ENCODE data around the gene PTPRN2. TPM values are rescaled to one million over a fixed set of nuclear protein-coding genes. Genes with fewer than 3 reads are reported as not detected.

The PTPRN2 gene
- total and polyA plus RNA-seq, 2 of the 13 experiments (the other 11 are each of a cell fraction or from before 2014, with no cell fraction given), result 2.5 to 24.2 TPM

DNA sequence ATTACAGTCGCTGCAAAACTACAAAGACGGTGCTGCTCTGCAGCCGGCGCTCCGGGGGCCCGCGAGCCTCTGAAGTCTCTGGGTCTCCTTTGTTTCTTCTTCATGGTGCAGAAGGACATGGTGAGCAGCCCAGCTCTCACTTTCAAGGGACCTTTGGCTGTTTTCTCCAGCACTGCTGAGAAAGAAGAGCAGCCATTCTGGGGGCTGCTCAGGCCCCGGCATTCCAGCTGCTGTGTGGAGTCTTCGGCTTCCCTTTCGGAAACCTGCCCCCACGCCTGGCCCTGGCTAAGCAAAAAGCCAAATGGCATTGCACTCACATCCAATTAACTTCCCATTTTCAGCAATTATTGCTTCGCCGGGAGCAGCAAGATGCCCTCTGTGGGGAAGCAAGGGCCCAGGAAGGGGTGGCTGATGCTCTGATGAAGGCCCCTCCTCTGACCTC lies 555.7 kb downstream of the PTPRN2 start:
- no peak for ATAC-seq
- ChIA-PET POLR2A (no interaction called here), CTCF (ENCODE audit: low intra/inter-chr PET ratio, low total read pairs) (no interaction called here)
- DNase-seq (ENCODE audit: low spot score), result no peak
- no TSS peak for BruUV-seq (replicated peaks)
- H3K79me2 ChIP-seq (ENCODE audit: insufficient read depth, low read length), result no peaks in the 10 kb centered on the region
- H4K20me1 ChIP-seq (ENCODE audit: insufficient read depth, low read length), result peaks cover 12% of the 10 kb centered on the region; the same call in 1 of the 2 replicates
- no peak overlapping the region for H3K4me3 ChIP-seq (replicated peaks in 1 of 3; ENCODE audit: insufficient read depth in 1 of 3, low read depth in 2 of 3, low read length in 3 of 3)
- in situ Hi-C loops (cut with HindIII; ENCODE audit: extremely low pct_ligation_motif_present, low pct_unique_long_range_greater_than_20kb), result no loop called here
- H3K36me3 ChIP-seq (replicated peaks in 1 of 2; ENCODE audit: control insufficient read depth in 1 of 2, insufficient read depth in 2 of 2, low read length in 2 of 2), result no peaks in the 10 kb centered on the region
- H2AFZ ChIP-seq (ENCODE audit: low read length), result no peak overlapping the region
- peaks cover 41% of the 10 kb centered on the region for H3K4me1 ChIP-seq (ENCODE audit: insufficient read depth, low read length)
- 91% methylated on average over 13 of the region's 13 CpGs for WGBS (ENCODE audit: low lambda C conversion rate)
- no peak for TF ChIP-seq ZNF430 (CRISPR knock-in tag; IDR thresholded peaks at IDR 0.05)
- TF ChIP-seq, protein P1, sequence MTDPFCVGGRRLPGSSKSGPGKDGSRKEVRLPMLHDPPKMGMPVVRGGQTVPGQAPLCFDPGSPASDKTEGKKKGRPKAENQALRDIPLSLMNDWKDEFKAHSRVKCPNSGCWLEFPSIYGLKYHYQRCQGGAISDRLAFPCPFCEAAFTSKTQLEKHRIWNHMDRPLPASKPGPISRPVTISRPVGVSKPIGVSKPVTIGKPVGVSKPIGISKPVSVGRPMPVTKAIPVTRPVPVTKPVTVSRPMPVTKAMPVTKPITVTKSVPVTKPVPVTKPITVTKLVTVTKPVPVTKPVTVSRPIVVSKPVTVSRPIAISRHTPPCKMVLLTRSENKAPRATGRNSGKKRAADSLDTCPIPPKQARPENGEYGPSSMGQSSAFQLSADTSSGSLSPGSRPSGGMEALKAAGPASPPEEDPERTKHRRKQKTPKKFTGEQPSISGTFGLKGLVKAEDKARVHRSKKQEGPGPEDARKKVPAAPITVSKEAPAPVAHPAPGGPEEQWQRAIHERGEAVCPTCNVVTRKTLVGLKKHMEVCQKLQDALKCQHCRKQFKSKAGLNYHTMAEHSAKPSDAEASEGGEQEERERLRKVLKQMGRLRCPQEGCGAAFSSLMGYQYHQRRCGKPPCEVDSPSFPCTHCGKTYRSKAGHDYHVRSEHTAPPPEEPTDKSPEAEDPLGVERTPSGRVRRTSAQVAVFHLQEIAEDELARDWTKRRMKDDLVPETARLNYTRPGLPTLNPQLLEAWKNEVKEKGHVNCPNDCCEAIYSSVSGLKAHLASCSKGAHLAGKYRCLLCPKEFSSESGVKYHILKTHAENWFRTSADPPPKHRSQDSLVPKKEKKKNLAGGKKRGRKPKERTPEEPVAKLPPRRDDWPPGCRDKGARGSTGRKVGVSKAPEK (CRISPR knock-in tag; IDR thresholded peaks at IDR 0.05; ENCODE audit: borderline replicate concordance), result no peak
- TF ChIP-seq YEATS4 (CRISPR knock-in tag; IDR thresholded peaks at IDR 0.05; ENCODE audit: borderline replicate concordance), result no peak
- TF ChIP-seq MYC (CRISPR knock-in tag; IDR thresholded peaks at IDR 0.05; ENCODE audit: borderline replicate concordance), result no peak
- TF ChIP-seq CHD4 (IDR thresholded peaks at IDR 0.05; ENCODE audit: borderline replicate concordance, low read length), result no peak
- no peak for TF ChIP-seq PCBP1 (IDR thresholded peaks at IDR 0.05; ENCODE audit: borderline replicate concordance, low read depth, low read length)
- TF ChIP-seq TCF7L2 (IDR thresholded peaks at IDR 0.05; ENCODE audit: low read depth, low read length), result no peak
- TF ChIP-seq HOXA7 (CRISPR knock-in tag; IDR thresholded peaks at IDR 0.05), result no peak
- no peak for TF ChIP-seq ZNF101 (CRISPR knock-in tag; IDR thresholded peaks at IDR 0.05; ENCODE audit: borderline replicate concordance, low read depth)
- no peak for TF ChIP-seq ZNF253 (CRISPR knock-in tag; IDR thresholded peaks at IDR 0.05; ENCODE audit: borderline replicate concordance)
- TF ChIP-seq FOXJ3 (CRISPR knock-in tag; IDR thresholded peaks at IDR 0.05; ENCODE audit: borderline replicate concordance), result no peak
- no peak for TF ChIP-seq NFKBIZ (CRISPR knock-in tag; IDR thresholded peaks at IDR 0.05)
- no peak for TF ChIP-seq ZNF3 (CRISPR knock-in tag; IDR thresholded peaks at IDR 0.05)
- TF ChIP-seq GFI1 (CRISPR knock-in tag; IDR thresholded peaks at IDR 0.05; ENCODE audit: borderline replicate concordance), result no peak
- TF ChIP-seq ELF1 (CRISPR knock-in tag; IDR thresholded peaks at IDR 0.05), result no peak
- no peak for TF ChIP-seq KAT7 (CRISPR knock-in tag; IDR thresholded peaks at IDR 0.05; ENCODE audit: borderline replicate concordance)
- H3K9ac ChIP-seq (ENCODE audit: insufficient read depth, low read depth, low read length), result no peak overlapping the region
- FAIRE-seq, result no peak
- no peak overlapping the region for H3K27ac ChIP-seq (ENCODE audit: extremely low read length, insufficient read depth, low read length)
- no peaks in the 10 kb centered on the region for H3K9me3 ChIP-seq (ENCODE audit: low read length)
- no peak overlapping the region for H3K4me2 ChIP-seq (ENCODE audit: low read depth, low read length)
- peaks cover 0 to 1% of the 10 kb centered on the region in 2 experiments; a peak in 1 of 5 replicates for H3K27me3 ChIP-seq (ENCODE audit: control insufficient read depth in 1 of 2, insufficient read depth in 2 of 2, low read length in 2 of 2)
- intact Hi-C loops (cut with micrococcal nuclease; ENCODE audit: unreplicated experiment), result no loop called here
